Large intestine (tissue), 3 donors: ENCODE measurements around the gene TOPBP1. TPM values are rescaled to one million over a fixed set of nuclear protein-coding genes. Genes with fewer than 3 reads are reported as not detected.
"Not testable (repeated sequence)": the region's sequence is repeated elsewhere in the genome, so short reads cannot be mapped to it uniquely, and the experiment has no call there.

ENCODE experiments used
- DNase-seq, 2 donors: peaks; one replicate each; pipeline versions ENCODE4 v3.0.0 to v3.0.0-alpha.2; 2013
- H3K27ac ChIP-seq: one replicate; pipeline ENCODE4 v1.5.1; 2013; ENCODE audit warnings: low read length
- H3K27me3 ChIP-seq: 2 replicates; pipeline ENCODE4 v1.6.1; 2013; ENCODE audit warnings: low read length; ENCODE audit not compliant: control insufficient read depth, insufficient read depth
- H3K36me3 ChIP-seq: 2 replicates; pipeline ENCODE4 v1.6.1; 2013; ENCODE audit warnings: low read length; ENCODE audit not compliant: control insufficient read depth, insufficient read depth
- H3K4me1 ChIP-seq: one replicate; pipeline ENCODE4 v1.6.1; 2013; ENCODE audit warnings: low read length; ENCODE audit not compliant: control insufficient read depth, insufficient read depth
- H3K4me3 ChIP-seq: one replicate; pipeline ENCODE4 v1.5.1; 2013; ENCODE audit warnings: low read length
- H3K9me3 ChIP-seq: one replicate; pipeline ENCODE4 v1.6.1; 2013; ENCODE audit warnings: mild to moderate bottlenecking, low read depth, low read length, moderate library complexity; ENCODE audit not compliant: control insufficient read depth
- WGBS: methylation state at CpG from one replicate; pipeline ENCODE4 v1.1.5; 2013; ENCODE audit warnings: low lambda C conversion rate; ENCODE audit not compliant: insufficient coverage; 5-methylcytosine and 5-hydroxymethylcytosine counted together
- polyA plus RNA-seq: library from polyadenylated mRNA; unstranded; fragments of 120-200 nt; gene quantifications from one replicate; pipeline ENCODE4 v1.2.1, GENCODE V29; 2013

Gene TOPBP1
- polyA plus RNA-seq, 1 donor = 35.6 TPM

GRCh38 chr3:133573054-133573628 lies 88.6 kb downstream of the TOPBP1 start:
- no peaks in the 10 kb centered on the region for H3K9me3 ChIP-seq
- H3K4me1 ChIP-seq = peaks cover 3% of the 10 kb centered on the region
- H3K36me3 ChIP-seq = peaks cover 20% of the 10 kb centered on the region
- H3K27me3 ChIP-seq = no peaks in the 10 kb centered on the region
- peak overlapping the region; percentile 47 for H3K4me3 ChIP-seq
- 0% methylated on average over 1 of the region's 33 CpGs for WGBS
- H3K27ac ChIP-seq = peak overlapping the region; percentile 83
- peak; percentile 100 for DNase-seq

GRCh38 chr3:133572158-133573053 lies 89.3 kb downstream of the TOPBP1 start:
- no peak for DNase-seq
- Histone ChIP-seq H3K4me3 (peak overlapping the region; percentile 28), H3K9me3 (no peaks in the 10 kb centered on the region), H3K4me1 (peaks cover 3% of the 10 kb centered on the region), H3K27ac (peak overlapping the region; percentile 83), H3K36me3 (peaks cover 13% of the 10 kb centered on the region), H3K27me3 (no peaks in the 10 kb centered on the region)
- WGBS = 94% methylated on average over 3 of the region's 19 CpGs

- Histone ChIP-seq H3K27me3 (no peaks in the 10 kb centered on the region), H3K36me3 (peaks cover 4% of the 10 kb centered on the region), H3K4me1 (no peaks in the 10 kb centered on the region), H3K4me3 (no peak overlapping the region), H3K9me3 (no peaks in the 10 kb centered on the region), H3K27ac (no peak overlapping the region)
- 83% methylated on average over 1 of the region's 2 CpGs for WGBS
- no peak for DNase-seq
Observed at GRCh38 chr3:133570937-133571320, 90.8 kb downstream of the TOPBP1 start.

- no peaks in the 10 kb centered on the region for H3K4me1 ChIP-seq
- peaks cover 2% of the 10 kb centered on the region for H3K36me3 ChIP-seq
- no peaks in the 10 kb centered on the region for H3K9me3 ChIP-seq
- H3K27me3 ChIP-seq = no peaks in the 10 kb centered on the region
- no peak overlapping the region for H3K4me3 ChIP-seq
- peak; percentile 29 to 32 for DNase-seq
- peak overlapping the region; percentile 49 for H3K27ac ChIP-seq
- WGBS = 100% methylated on average over 1 of the region's 5 CpGs
Observed at GRCh38 chr3:133570139-133570936, 91.4 kb downstream of the TOPBP1 start.

GRCh38 chr3:133568294-133569014 lies 93.3 kb downstream of the TOPBP1 start:
- Histone ChIP-seq H3K4me1 (no peaks in the 10 kb centered on the region), H3K36me3 (no peaks in the 10 kb centered on the region), H3K4me3 (no peak overlapping the region), H3K9me3 (no peaks in the 10 kb centered on the region), H3K27ac (no peak overlapping the region), H3K27me3 (no peaks in the 10 kb centered on the region)
- DNase-seq = no peak
- WGBS = 57% methylated on average over 3 of the region's 8 CpGs

- Histone ChIP-seq H3K36me3 (no peaks in the 10 kb centered on the region), H3K27me3 (no peaks in the 10 kb centered on the region), H3K4me3 (no peak overlapping the region), H3K9me3 (no peaks in the 10 kb centered on the region), H3K27ac (no peak overlapping the region), H3K4me1 (no peaks in the 10 kb centered on the region)
- no CpG with 5 or more reads among the region's 1 CpG for whole genome bisulfite sequencing
- no peak for DNase-seq
Observed at GRCh38 chr3:133563816-133564215, 97.9 kb downstream of the TOPBP1 start.

GRCh38 chr3:133563186-133563591 lies 98.6 kb downstream of the TOPBP1 start:
- no peaks in the 10 kb centered on the region for H3K27me3 ChIP-seq
- no peaks in the 10 kb centered on the region for H3K9me3 ChIP-seq
- no peak overlapping the region for H3K27ac ChIP-seq
- H3K4me3 ChIP-seq = no peak overlapping the region
- DNase-seq = no peak
- 86% methylated on average over 1 of the region's 5 CpGs for WGBS
- no peaks in the 10 kb centered on the region for H3K36me3 ChIP-seq
- H3K4me1 ChIP-seq = no peaks in the 10 kb centered on the region

- no CpG with 5 or more reads among the region's 1 CpG for WGBS
- Histone ChIP-seq H3K36me3 (no peaks in the 10 kb centered on the region), H3K27me3 (no peaks in the 10 kb centered on the region), H3K9me3 (no peaks in the 10 kb centered on the region), H3K4me3 (no peak overlapping the region), H3K4me1 (no peaks in the 10 kb centered on the region), H3K27ac (no peak overlapping the region)
- no peak for DNase-seq
Observed at GRCh38 chr3:133562376-133562775, 99.4 kb downstream of the TOPBP1 start.

- Histone ChIP-seq H3K27me3 (no peaks in the 10 kb centered on the region), H3K36me3 (no peaks in the 10 kb centered on the region), H3K4me3 (no peak overlapping the region), H3K27ac (no peak overlapping the region), H3K4me1 (no peaks in the 10 kb centered on the region), H3K9me3 (no peaks in the 10 kb centered on the region)
- DNase-seq = no peak
- WGBS = no CpG with 5 or more reads among the region's 2 CpGs
Observed at GRCh38 chr3:133561679-133562078, 100.1 kb downstream of the TOPBP1 start.

- not testable (repeated sequence) for H3K4me3 ChIP-seq, H3K9me3 ChIP-seq, DNase-seq, H3K27me3 ChIP-seq, H3K4me1 ChIP-seq, H3K27ac ChIP-seq, H3K36me3 ChIP-seq
- no CpG with 5 or more reads among the region's 14 CpGs for WGBS
Observed at GRCh38 chr3:133551589-133551988, 110.2 kb downstream of the TOPBP1 start.
